ENCODE measurements around the gene RUNDC3A.

DNA sequence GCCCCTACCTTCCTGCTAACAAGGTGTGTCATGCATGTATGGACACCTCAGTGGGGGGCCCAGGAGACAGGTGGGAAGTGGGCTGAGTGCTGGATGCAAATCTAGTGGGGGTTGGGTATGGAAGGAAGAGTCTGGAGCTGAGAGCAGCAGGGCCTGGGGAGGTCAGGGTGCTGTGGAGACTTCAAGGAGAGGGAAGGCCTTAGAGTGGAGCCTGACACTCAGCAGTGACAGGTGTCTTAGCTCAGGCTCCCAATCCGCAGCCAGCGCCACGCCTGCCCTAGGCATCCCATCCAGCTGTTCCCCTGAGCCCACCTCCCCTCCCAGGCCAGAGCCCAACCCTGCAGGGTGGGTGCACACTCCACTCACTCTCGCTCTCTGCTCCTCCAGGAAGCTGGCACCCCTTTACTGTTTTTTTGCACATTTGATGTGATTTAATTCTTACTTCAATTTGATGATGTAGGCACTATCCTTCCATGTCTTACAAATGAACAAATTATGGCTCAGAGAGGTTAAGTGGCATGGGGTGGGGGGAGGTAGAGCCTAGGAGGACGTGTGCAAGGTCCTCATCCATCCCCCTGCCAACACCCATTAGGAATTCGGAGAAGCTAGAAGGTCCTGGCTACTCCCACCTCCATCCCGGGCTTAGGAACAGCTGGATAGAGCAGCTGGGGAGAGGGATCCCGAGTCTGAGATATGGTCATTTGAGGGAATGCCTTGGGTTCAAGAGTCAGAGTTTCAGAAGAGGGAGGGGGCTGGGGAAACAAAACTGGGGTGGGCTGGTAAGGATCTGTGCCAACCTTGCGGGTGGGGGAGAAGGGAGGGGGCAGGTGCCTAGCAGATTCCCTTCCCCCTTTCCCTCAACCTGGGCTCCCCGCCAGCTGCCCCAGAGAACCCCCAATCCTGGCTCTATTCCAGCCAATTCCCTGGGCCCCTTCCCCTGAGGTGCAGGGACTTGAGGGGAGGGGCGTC is 53.2 kb downstream of the RUNDC3A start:
- TF ChIP-seq, protein P1, sequence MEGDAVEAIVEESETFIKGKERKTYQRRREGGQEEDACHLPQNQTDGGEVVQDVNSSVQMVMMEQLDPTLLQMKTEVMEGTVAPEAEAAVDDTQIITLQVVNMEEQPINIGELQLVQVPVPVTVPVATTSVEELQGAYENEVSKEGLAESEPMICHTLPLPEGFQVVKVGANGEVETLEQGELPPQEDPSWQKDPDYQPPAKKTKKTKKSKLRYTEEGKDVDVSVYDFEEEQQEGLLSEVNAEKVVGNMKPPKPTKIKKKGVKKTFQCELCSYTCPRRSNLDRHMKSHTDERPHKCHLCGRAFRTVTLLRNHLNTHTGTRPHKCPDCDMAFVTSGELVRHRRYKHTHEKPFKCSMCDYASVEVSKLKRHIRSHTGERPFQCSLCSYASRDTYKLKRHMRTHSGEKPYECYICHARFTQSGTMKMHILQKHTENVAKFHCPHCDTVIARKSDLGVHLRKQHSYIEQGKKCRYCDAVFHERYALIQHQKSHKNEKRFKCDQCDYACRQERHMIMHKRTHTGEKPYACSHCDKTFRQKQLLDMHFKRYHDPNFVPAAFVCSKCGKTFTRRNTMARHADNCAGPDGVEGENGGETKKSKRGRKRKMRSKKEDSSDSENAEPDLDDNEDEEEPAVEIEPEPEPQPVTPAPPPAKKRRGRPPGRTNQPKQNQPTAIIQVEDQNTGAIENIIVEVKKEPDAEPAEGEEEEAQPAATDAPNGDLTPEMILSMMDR (IDR thresholded peaks at IDR 0.05), result no peak
- TF ChIP-seq EP300 (IDR thresholded peaks at IDR 0.05) (no peak), POLR2A (IDR thresholded peaks at IDR 0.05) (no peak)

Measured in ovary (tissue), 3 donors.